Measurements from ENCODE around the gene JAZF1. TPM values are rescaled to one million over a fixed set of nuclear protein-coding genes. Genes with fewer than 3 reads are reported as not detected.

The JAZF1 gene
- total and polyA plus RNA-seq, 4 experiments from 2014 or later: 3.7 to 8.3 (median 4.7) TPM

DNA sequence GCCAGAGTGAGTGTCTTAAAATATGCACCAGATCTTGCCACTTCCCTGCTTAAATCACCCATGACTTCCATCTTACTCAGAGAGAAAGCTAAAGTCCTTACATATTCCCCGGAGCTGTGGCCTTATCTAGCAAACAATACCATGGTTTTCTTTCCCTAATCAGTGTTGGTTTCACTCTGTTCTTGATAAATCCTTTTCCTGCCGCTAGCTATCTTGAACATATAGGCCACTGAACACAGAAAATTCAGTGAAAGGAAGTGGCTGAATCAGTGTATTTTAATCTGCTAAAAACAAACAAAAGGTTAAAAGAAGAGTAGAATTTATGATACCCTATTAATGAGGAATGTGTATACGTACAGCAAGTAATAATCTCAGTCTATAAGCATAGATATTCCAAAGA, 42.0 kb upstream of the JAZF1 start:
- H3K4me1 Mint-ChIP-seq: no peaks in the 10 kb centered on the region
- Histone ChIP-seq H3K9me3 (ENCODE audit: control insufficient read depth in 1 of 2, low read length in 2 of 2) (no peaks in the 10 kb centered on the region), H3K4me3 (ENCODE audit: low read length in 2 of 2) (no peak overlapping the region), H3K4me1 (ENCODE audit: insufficient read depth, low read length) (no peaks in the 10 kb centered on the region), H3K27me3 (ENCODE audit: insufficient read depth, low read length) (no peaks in the 10 kb centered on the region), H3K36me3 (ENCODE audit: insufficient read depth, low read length) (no peaks in the 10 kb centered on the region), H3K27ac (ENCODE audit: low read depth, low read length) (no peak overlapping the region)
- no peak for DNase-seq
- ChIA-PET CTCF (ENCODE audit: partially characterized antibody) (no interaction called here), POLR2A (ENCODE audit: partially characterized antibody) (no interaction called here)
- H3K27ac Mint-ChIP-seq: no peak overlapping the region
- peaks cover 2 to 10% of the 10 kb centered on the region in 2 donors for H3K27me3 Mint-ChIP-seq
- intact Hi-C loops (cut with micrococcal nuclease): no loop called here
- H3K36me3 Mint-ChIP-seq: no peaks in the 10 kb centered on the region
- no peaks in the 10 kb centered on the region for H3K9me3 Mint-ChIP-seq
- H3K4me3 Mint-ChIP-seq: no peak overlapping the region

GRCh38 chr7:28219793-28220192, 39.2 kb upstream of the JAZF1 start:
- Histone ChIP-seq H3K9me3 (ENCODE audit: control insufficient read depth in 1 of 2, low read length in 2 of 2) (no peaks in the 10 kb centered on the region), H3K27me3 (ENCODE audit: insufficient read depth, low read length) (no peaks in the 10 kb centered on the region), H3K36me3 (ENCODE audit: insufficient read depth, low read length) (no peaks in the 10 kb centered on the region), H3K4me1 (ENCODE audit: insufficient read depth, low read length) (no peaks in the 10 kb centered on the region), H3K27ac (ENCODE audit: low read depth, low read length) (no peak overlapping the region), H3K4me3 (ENCODE audit: low read length in 2 of 2) (no peak overlapping the region)
- no peak for DNase-seq
- no peak overlapping the region for H3K27ac Mint-ChIP-seq
- no peaks in the 10 kb centered on the region for H3K9me3 Mint-ChIP-seq
- no peak overlapping the region for H3K4me3 Mint-ChIP-seq
- ChIA-PET CTCF (ENCODE audit: partially characterized antibody) (interaction anchor here (1.7 kb wide), 1 partner anchor 11 kb away, joined by 5 read pairs; no protein-coding TSS in a partner anchor), POLR2A (ENCODE audit: partially characterized antibody) (no interaction called here)
- intact Hi-C loops (cut with micrococcal nuclease): no loop called here
- H3K27me3 Mint-ChIP-seq: peaks cover 2 to 15% of the 10 kb centered on the region in 2 donors
- H3K36me3 Mint-ChIP-seq: no peaks in the 10 kb centered on the region
- H3K4me1 Mint-ChIP-seq: no peaks in the 10 kb centered on the region

GRCh38 chr7:28217143-28217542, 36.5 kb upstream of the JAZF1 start:
- no peaks in the 10 kb centered on the region for H3K36me3 Mint-ChIP-seq
- no peaks in the 10 kb centered on the region for H3K9me3 Mint-ChIP-seq

DNA sequence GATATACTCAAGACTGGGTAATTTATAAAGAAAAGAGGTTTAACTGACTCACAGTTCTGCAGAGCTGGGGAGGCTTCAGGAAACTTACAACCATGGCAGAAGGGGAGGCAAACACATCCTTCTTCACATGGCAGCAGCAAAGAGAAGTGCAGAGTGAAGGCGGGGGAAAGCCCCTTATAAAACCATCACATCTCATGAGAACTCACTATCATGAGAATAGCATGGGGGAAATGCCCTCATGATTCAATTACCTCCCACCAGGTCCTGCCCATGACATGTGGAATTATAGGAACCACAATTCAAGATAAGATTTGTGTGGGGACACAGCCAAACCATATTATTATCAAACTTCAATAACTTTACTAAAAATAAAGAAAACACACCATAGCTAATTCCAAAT, 30.4 kb upstream of the JAZF1 start:
- Histone ChIP-seq H3K27me3 (ENCODE audit: insufficient read depth, low read length) (no peaks in the 10 kb centered on the region), H3K4me3 (ENCODE audit: low read length in 2 of 2) (no peak overlapping the region), H3K36me3 (ENCODE audit: insufficient read depth, low read length) (no peaks in the 10 kb centered on the region), H3K4me1 (ENCODE audit: insufficient read depth, low read length) (no peaks in the 10 kb centered on the region), H3K27ac (ENCODE audit: low read depth, low read length) (no peak overlapping the region), H3K9me3 (ENCODE audit: control insufficient read depth in 1 of 2, low read length in 2 of 2) (no peaks in the 10 kb centered on the region)
- DNase-seq: no peak
- CTCF ChIA-PET (ENCODE audit: partially characterized antibody): no interaction called here
- peaks cover 0 to 10% (median 4%) of the 10 kb centered on the region in 4 donors for H3K4me1 Mint-ChIP-seq
- H3K9me3 Mint-ChIP-seq: peaks cover 0 to 37% (median 21%) of the 10 kb centered on the region in 8 donors
- intact Hi-C loops (cut with micrococcal nuclease): no loop called here
- H3K27ac Mint-ChIP-seq: no peak overlapping the region
- peaks cover 0 to 3% of the 10 kb centered on the region in 2 donors for H3K36me3 Mint-ChIP-seq
- peaks cover 2 to 12% of the 10 kb centered on the region in 2 donors for H3K27me3 Mint-ChIP-seq
- no peak overlapping the region for H3K4me3 Mint-ChIP-seq
- POLR2A ChIA-PET (ENCODE audit: partially characterized antibody): no interaction called here

More at GRCh38 chr7:28217143-28217542, 36.5 kb upstream of the JAZF1 start:
- no peaks in the 10 kb centered on the region for H3K4me1 ChIP-seq (ENCODE audit: insufficient read depth, low read length)
- Mint-ChIP-seq H3K4me1 (no peaks in the 10 kb centered on the region), H3K4me3 (no peak overlapping the region), H3K27me3 (peaks cover 3 to 20% of the 10 kb centered on the region in 2 donors), H3K27ac (no peak overlapping the region)
- POLR2A ChIA-PET (ENCODE audit: partially characterized antibody): no interaction called here
- DNase-seq: no peak
- CTCF ChIA-PET (ENCODE audit: partially characterized antibody): no interaction called here
- no peaks in the 10 kb centered on the region for H3K9me3 ChIP-seq (ENCODE audit: control insufficient read depth in 1 of 2, low read length in 2 of 2)
- no peak overlapping the region for H3K27ac ChIP-seq (ENCODE audit: low read depth, low read length)
- no peaks in the 10 kb centered on the region for H3K36me3 ChIP-seq (ENCODE audit: insufficient read depth, low read length)
- H3K27me3 ChIP-seq (ENCODE audit: insufficient read depth, low read length): no peaks in the 10 kb centered on the region
- no peak overlapping the region for H3K4me3 ChIP-seq (ENCODE audit: low read length in 2 of 2)
- intact Hi-C loops (cut with micrococcal nuclease): no loop called here

GRCh38 chr7:28208506-28208905, 27.9 kb upstream of the JAZF1 start:
- H3K27ac Mint-ChIP-seq: no peak overlapping the region
- Histone ChIP-seq H3K36me3 (ENCODE audit: insufficient read depth, low read length) (no peaks in the 10 kb centered on the region), H3K27me3 (ENCODE audit: insufficient read depth, low read length) (no peaks in the 10 kb centered on the region), H3K9me3 (ENCODE audit: control insufficient read depth in 1 of 2, low read length in 2 of 2) (no peaks in the 10 kb centered on the region), H3K27ac (ENCODE audit: low read depth, low read length) (no peak overlapping the region), H3K4me1 (ENCODE audit: insufficient read depth, low read length) (no peaks in the 10 kb centered on the region), H3K4me3 (ENCODE audit: low read length in 2 of 2) (no peak overlapping the region)
- H3K27me3 Mint-ChIP-seq: peaks cover 2 to 4% of the 10 kb centered on the region in 2 donors
- intact Hi-C loops (cut with micrococcal nuclease): no loop called here
- peaks cover 0 to 10% (median 4%) of the 10 kb centered on the region in 4 donors for H3K4me1 Mint-ChIP-seq
- H3K4me3 Mint-ChIP-seq: no peak overlapping the region
- ChIA-PET POLR2A (ENCODE audit: partially characterized antibody) (no interaction called here), CTCF (ENCODE audit: partially characterized antibody) (interaction anchor here (0.7 kb wide), 1 partner anchor 10 kb away, joined by 5 read pairs; no protein-coding TSS in a partner anchor)
- DNase-seq: no peak
- peaks cover 0 to 3% of the 10 kb centered on the region in 2 donors for H3K36me3 Mint-ChIP-seq
- peaks cover 0 to 49% (median 23%) of the 10 kb centered on the region in 8 donors for H3K9me3 Mint-ChIP-seq

DNA sequence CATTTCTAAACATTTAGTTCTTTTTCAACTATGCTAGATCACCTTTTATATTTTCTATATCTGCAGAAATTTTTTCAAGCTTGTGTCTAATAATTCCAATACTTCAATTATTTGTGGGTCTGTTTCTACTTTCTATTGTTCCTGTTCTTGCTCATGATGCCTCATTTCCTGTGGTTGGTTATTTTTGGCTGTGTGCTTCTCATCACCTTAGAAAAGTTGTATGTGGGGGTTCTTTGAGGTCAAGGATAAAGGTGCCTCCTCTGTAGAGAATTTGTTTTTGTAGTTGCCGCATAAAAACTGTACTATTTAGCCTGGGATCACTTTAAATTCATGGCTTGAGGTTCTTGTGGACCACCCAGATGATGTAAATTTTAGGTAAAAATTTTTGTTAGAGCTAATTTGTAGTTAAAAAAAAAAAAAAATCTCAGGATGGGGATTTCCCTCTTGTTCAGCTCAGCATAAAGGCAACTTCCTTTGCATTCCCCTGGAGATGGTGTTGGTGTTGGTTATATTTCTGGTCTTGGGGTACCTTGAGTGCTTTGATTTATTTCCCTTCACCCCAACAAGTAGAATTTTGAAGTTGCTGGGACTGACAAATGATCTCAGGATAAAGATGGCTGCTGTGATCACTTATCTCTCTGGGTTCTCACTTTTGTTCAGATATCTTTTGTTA, 27.0 kb upstream of the JAZF1 start:
- Histone ChIP-seq H3K9me3 (ENCODE audit: control insufficient read depth in 1 of 2, low read length in 2 of 2) (no peaks in the 10 kb centered on the region), H3K27ac (ENCODE audit: low read depth, low read length) (no peak overlapping the region), H3K27me3 (ENCODE audit: insufficient read depth, low read length) (no peaks in the 10 kb centered on the region), H3K4me3 (ENCODE audit: low read length in 2 of 2) (no peak overlapping the region), H3K36me3 (ENCODE audit: insufficient read depth, low read length) (no peaks in the 10 kb centered on the region), H3K4me1 (ENCODE audit: insufficient read depth, low read length) (no peaks in the 10 kb centered on the region)
- no peak for DNase-seq
- H3K9me3 Mint-ChIP-seq: peaks cover 0 to 49% (median 23%) of the 10 kb centered on the region in 8 donors
- peaks cover 2 to 4% of the 10 kb centered on the region in 2 donors for H3K27me3 Mint-ChIP-seq
- peaks cover 0 to 10% (median 4%) of the 10 kb centered on the region in 4 donors for H3K4me1 Mint-ChIP-seq
- no peak overlapping the region for H3K4me3 Mint-ChIP-seq
- ChIA-PET CTCF (ENCODE audit: partially characterized antibody) (no interaction called here), POLR2A (ENCODE audit: partially characterized antibody) (no interaction called here)
- peaks cover 0 to 3% of the 10 kb centered on the region in 2 donors for H3K36me3 Mint-ChIP-seq
- intact Hi-C loops (cut with micrococcal nuclease): no loop called here
- no peak overlapping the region for H3K27ac Mint-ChIP-seq

DNA sequence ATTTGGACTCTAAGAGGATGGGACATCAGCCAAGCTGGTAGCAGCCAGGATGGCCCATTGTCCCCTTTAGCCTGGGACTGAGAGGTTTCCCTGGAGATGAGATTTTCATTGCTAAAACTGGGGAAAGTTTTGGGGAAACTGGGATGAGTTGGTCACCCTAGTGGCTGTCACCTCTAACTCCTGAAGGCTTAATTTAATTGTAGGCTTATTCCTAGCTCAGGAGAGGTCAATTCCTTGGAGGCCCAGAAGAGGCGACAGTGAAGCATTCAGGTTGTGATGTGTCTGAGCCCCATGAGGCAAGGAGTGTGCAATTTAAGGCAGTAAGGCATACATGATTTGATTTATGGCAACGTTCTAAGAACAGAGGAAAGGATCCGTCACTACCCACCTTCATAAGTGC, 24.9 kb upstream of the JAZF1 start:
- Mint-ChIP-seq H3K27ac (no peak overlapping the region), H3K36me3 (peaks cover 0 to 3% of the 10 kb centered on the region in 2 donors), H3K4me1 (peaks cover 0 to 10% (median 4%) of the 10 kb centered on the region in 4 donors), H3K27me3 (peaks cover 4 to 6% of the 10 kb centered on the region in 2 donors), H3K4me3 (no peak overlapping the region), H3K9me3 (peaks cover 0 to 49% (median 23%) of the 10 kb centered on the region in 8 donors)
- ChIA-PET CTCF (ENCODE audit: partially characterized antibody) (no interaction called here), POLR2A (ENCODE audit: partially characterized antibody) (no interaction called here)
- Histone ChIP-seq H3K9me3 (ENCODE audit: control insufficient read depth in 1 of 2, low read length in 2 of 2) (no peaks in the 10 kb centered on the region), H3K4me1 (ENCODE audit: insufficient read depth, low read length) (no peaks in the 10 kb centered on the region), H3K27ac (ENCODE audit: low read depth, low read length) (no peak overlapping the region), H3K27me3 (ENCODE audit: insufficient read depth, low read length) (no peaks in the 10 kb centered on the region), H3K36me3 (ENCODE audit: insufficient read depth, low read length) (no peaks in the 10 kb centered on the region), H3K4me3 (ENCODE audit: low read length in 2 of 2) (no peak overlapping the region)
- intact Hi-C loops (cut with micrococcal nuclease): no loop called here
- no peak for DNase-seq

Data from CD4-positive, alpha-beta memory T cell (primary cell).